A549 (cell line): ENCODE data around the gene PSMA2. TPM values are rescaled to one million over a fixed set of nuclear protein-coding genes. Genes with fewer than 3 reads are reported as not detected.
"Not testable (repeated sequence)": the region's sequence is repeated elsewhere in the genome, so short reads cannot be mapped to it uniquely, and the experiment has no call there.

ENCODE experiments used
- ATAC-seq, 2 experiments: fragments of 200-7000 bp in 1 of 2; fragments of >200 bp in 1 of 2; cut with Nextera tagmentation in 1 of 2; cut with Tn5 transposase in 1 of 2; 3 replicates each; pipeline versions ENCODE4 v1.8.0 to v1.9.1; 2018 to 2020; ENCODE audit warnings: mild to moderate bottlenecking in 1 of 2, moderate library complexity in 1 of 2
- CTCF ChIA-PET: fragments of 300-600 bp; sonication (Branson Sonifier 250); formaldehyde crosslinking; extraction: SDS; loops from one replicate; lab custom pipeline; 2021; ENCODE audit warnings: antibody characterized with exemption, inconsistent platforms; lab: Yijun Ruan, JAX
- POLR2A ChIA-PET: fragments of 350-600 bp; formaldehyde crosslinking; extraction: SDS; loops from one replicate; lab custom pipeline; 2021; ENCODE audit warnings: antibody characterized with exemption, inconsistent platforms; lab: Yijun Ruan, JAX
- DNase-seq, 2 experiments: peaks; one replicate each; pipeline versions ENCODE4 v3.0.0 to v3.0.0-alpha.2; 2011 to 2016; ENCODE audit warnings: low read depth in 1 of 2, low spot score in 1 of 2
- FAIRE-seq: peaks from 2 replicates; lab custom pipeline; 2011; peaks lifted over from hg19 to GRCh38; lab: Jason Lieb, UNC
- H3K27ac ChIP-seq, 2 experiments: fragments of >200 bp; sonication (Bioruptor Twin); formaldehyde crosslinking; 3 replicates each; pipeline ENCODE4 v1.5.1; 2016 to 2017
- H3K4me1 ChIP-seq: fragments of >200 bp; sonication (Bioruptor Twin); formaldehyde crosslinking; 3 replicates; pipeline ENCODE4 v1.6.1; 2016
- H3K4me2 ChIP-seq: fragments of >200 bp; sonication (Bioruptor Twin); formaldehyde crosslinking; 3 replicates; pipeline ENCODE4 v1.6.1; 2016
- H3K4me3 ChIP-seq: fragments of >200 bp; sonication (Bioruptor Twin); formaldehyde crosslinking; 3 replicates; pipeline ENCODE4 v1.5.1; 2016
- H3K9me3 ChIP-seq: fragments of >200 bp; sonication (Bioruptor Twin); formaldehyde crosslinking; 3 replicates; pipeline ENCODE4 v1.6.1; 2016
- ATOH8 ChIP-seq: fragments of 250-450 bp; sonication (Bioruptor Pico); IDR thresholded peaks from 2 replicates; pipeline ENCODE4 v1.5.0; 2020; ENCODE audit warnings: low read depth, mild to moderate bottlenecking, moderate library complexity
- CEBPB ChIP-seq, 2 experiments: fragments of >200 bp in 1 of 2; sonication (Bioruptor Twin) in 1 of 2; formaldehyde crosslinking in 1 of 2; IDR thresholded peaks; 2 replicates each; pipeline ENCODE4 v1.6.1; 2012 to 2016
- CTCF ChIP-seq: fragments of >200 bp; sonication (Bioruptor Twin); formaldehyde crosslinking; IDR thresholded peaks from 3 replicates; pipeline ENCODE4 v1.5.1; 2016
- EHF ChIP-seq: fragments of 250-450 bp; sonication (Bioruptor Pico); IDR thresholded peaks from 2 replicates; pipeline ENCODE4 v1.5.0; 2020; ENCODE audit warnings: mild to moderate bottlenecking
- EHMT2 ChIP-seq: fragments of 200-600 bp; sonication (generic); IDR thresholded peaks from 2 replicates; pipeline ENCODE4 v1.6.1; 2016; ENCODE audit warnings: antibody characterized with exemption, low read depth, mild to moderate bottlenecking, moderate library complexity
- FOSL2 ChIP-seq, 2 experiments: fragments of 450-650 bp in 1 of 2; fragments of >200 bp in 1 of 2; sonication (Bioruptor Twin) in 1 of 2; formaldehyde crosslinking; IDR thresholded peaks; 2 replicates each; pipeline versions ENCODE4 v1.5.0 to v1.6.1; 2016 to 2020; ENCODE audit warnings: mild to moderate bottlenecking in 1 of 2, moderate library complexity in 1 of 2
- HMGXB4 ChIP-seq: fragments of 250-450 bp; sonication (Bioruptor Pico); IDR thresholded peaks from 2 replicates; pipeline ENCODE4 v1.5.0; 2021; ENCODE audit warnings: mild to moderate bottlenecking, moderate library complexity, borderline replicate concordance
- JUNB ChIP-seq: fragments of >200 bp; sonication (Bioruptor Twin); formaldehyde crosslinking; IDR thresholded peaks from 2 replicates; pipeline ENCODE4 v1.6.1; 2016
- NPAS2 ChIP-seq: fragments of 250-450 bp; sonication (Bioruptor Pico); IDR thresholded peaks from 2 replicates; pipeline ENCODE4 v1.8.0; 2022; ENCODE audit warnings: mild to moderate bottlenecking, moderate library complexity, borderline replicate concordance
- PHF8 ChIP-seq: fragments of 200-600 bp; sonication (generic); IDR thresholded peaks from 2 replicates; pipeline ENCODE4 v1.6.1; 2016; ENCODE audit warnings: low read depth, mild to moderate bottlenecking, antibody characterized with exemption, moderate library complexity, borderline replicate concordance
- RAD21 ChIP-seq, 2 experiments: fragments of >200 bp in 1 of 2; sonication (Bioruptor Twin) in 1 of 2; formaldehyde crosslinking in 1 of 2; IDR thresholded peaks in 1 of 2; conservative IDR thresholded peaks in 1 of 2; 2 replicates in 1 of 2; 3 replicates in 1 of 2; pipeline ENCODE4 v1.6.1; 2012 to 2018; ENCODE audit warnings: inconsistent platforms in 1 of 2
- RCOR1 ChIP-seq: fragments of 150-350 bp; IDR thresholded peaks from 2 replicates; pipeline ENCODE4 v1.6.1; 2014; ENCODE audit warnings: antibody characterized with exemption, low read length, low read depth
- RNF2 ChIP-seq: fragments of 200-600 bp; sonication (generic); IDR thresholded peaks from 2 replicates; pipeline ENCODE4 v1.6.1; 2016; ENCODE audit warnings: low read depth, mild to moderate bottlenecking, antibody characterized with exemption, moderate library complexity, borderline replicate concordance
- SMC3 ChIP-seq: fragments of >200 bp; sonication (Bioruptor Twin); formaldehyde crosslinking; IDR thresholded peaks from 3 replicates; pipeline ENCODE4 v1.6.1; 2018; ENCODE audit warnings: inconsistent platforms
- TFCP2L1 ChIP-seq: fragments of 250-450 bp; sonication (Bioruptor Pico); IDR thresholded peaks from 2 replicates; pipeline ENCODE4 v1.5.0; 2021; ENCODE audit warnings: mild to moderate bottlenecking
- ZSCAN20 ChIP-seq: fragments of 250-450 bp; sonication (Bioruptor Pico); IDR thresholded peaks from 2 replicates; pipeline ENCODE4 v1.8.0; 2022; ENCODE audit warnings: mild to moderate bottlenecking, moderate library complexity
- WGBS: methylation state at CpG from one replicate; pipeline ENCODE4 v1.1.6; 2017; ENCODE audit errors: missing lambda C conversion rate; 5-methylcytosine and 5-hydroxymethylcytosine counted together
- polyA plus RNA-seq, 4 experiments: library from polyadenylated mRNA; depleted of rRNA in 3 of 4; stranded (reverse); fragments of >200 nt; fragmentation: RNase III in 1 of 4; extraction: RNeasy Plus Mini Kit Qiagen cat#74134 plus additional on column Dnase treatment in 1 of 4; gene quantifications; 2 replicates in 3 of 4; 3 replicates in 1 of 4; pipeline ENCODE4 v1.2.3, GENCODE V29; 2011 to 2017

Gene PSMA2
- polyA plus RNA-seq, 2 of the 4 experiments (the other 2 are of a cell fraction), result 188 to 324 TPM

GRCh38 chr7:42886129-42886528 lies 45.8 kb downstream of the PSMA2 start:
- Histone ChIP-seq H3K4me3 (no peak overlapping the region), H3K9me3 (no peaks in the 10 kb centered on the region), H3K4me1 (peaks cover 17% of the 10 kb centered on the region; the same call in 2 of the 3 replicates), H3K4me2 (no peak overlapping the region), H3K27ac (no peak overlapping the region)
- ChIA-PET CTCF (interaction anchor here (1.3 to 1.7 kb wide), 4 partner anchors 10 to 945 kb away, joined by 3 to 10 read pairs (median 5); no protein-coding TSS in a partner anchor), POLR2A (interaction anchor here (0.6 kb wide), 1 partner anchor 545 kb away, joined by 3 read pairs; no protein-coding TSS in a partner anchor)
- WGBS, result 53% methylated on average over 2 of the region's 2 CpGs
- ATAC-seq, result no peak
- peak; percentile 32 for FAIRE-seq
- TF ChIP-seq PHF8 (no peak), RAD21 (conservative IDR thresholded peaks at IDR 0.05 in 1 of 2, IDR thresholded peaks at IDR 0.05 in 1 of 2) (peak; percentile 35 to 44; a peak in 4 of 5 replicates), CTCF (peak; percentile 46), ZSCAN20 (CRISPR knock-in tag) (no peak), TFCP2L1 (CRISPR knock-in tag) (no peak), NPAS2 (CRISPR knock-in tag) (no peak), RCOR1 (no peak), SMC3 (peak; percentile 32; the same call in 2 of the 3 replicates)
- peak in 1 of 2 experiments; percentile 20 for DNase-seq

GRCh38 chr7:42885183-42885582 lies 46.8 kb downstream of the PSMA2 start:
- DNase-seq, POLR2A ChIA-PET, H3K4me2 ChIP-seq, H3K27ac ChIP-seq, ATAC-seq, H3K9me3 ChIP-seq, FAIRE-seq, H3K4me3 ChIP-seq: not testable (repeated sequence)
- CTCF ChIA-PET, result interaction anchor here (1.2 kb wide), 1 partner anchor 944 kb away, joined by 5 read pairs; no protein-coding TSS in a partner anchor
- WGBS, result 83% methylated on average over 8 of the region's 8 CpGs
- H3K4me1 ChIP-seq, result peaks cover 17% of the 10 kb centered on the region; the same call in 2 of the 3 replicates

GRCh38 chr7:42883950-42884349 lies 48.0 kb downstream of the PSMA2 start:
- POLR2A ChIA-PET, result no interaction called here
- Histone ChIP-seq H3K4me2 (no peak overlapping the region), H3K27ac (peak overlapping the region in 1 of 2 experiments; percentile 58; a peak in 2 of 6 replicates), H3K9me3 (no peaks in the 10 kb centered on the region), H3K4me1 (peaks cover 11% of the 10 kb centered on the region; the same call in 2 of the 3 replicates), H3K4me3 (no peak overlapping the region)
- no peak for ATAC-seq
- DNase-seq, result peak in 1 of 2 experiments; percentile 8
- WGBS, result no CpG with 5 or more reads among the region's 6 CpGs
- TF ChIP-seq CTCF, result no peak
- CTCF ChIA-PET, result no interaction called here
- FAIRE-seq, result no peak

- ChIA-PET CTCF (interaction anchor here (1.1 to 8.4 kb wide), 2 partner anchors 203 to 938 kb away, joined by 4 to 99 read pairs; no protein-coding TSS in a partner anchor), POLR2A (no interaction called here)
These were observed 51.6 kb downstream of the PSMA2 start for GRCh38 chr7:42880392-42880791.

More at GRCh38 chr7:42880392-42880791, 51.6 kb downstream of the PSMA2 start:
- Histone ChIP-seq H3K4me3 (no peak overlapping the region), H3K9me3 (no peaks in the 10 kb centered on the region), H3K4me2 (no peak overlapping the region), H3K27ac (no peak overlapping the region), H3K4me1 (peaks cover 4% of the 10 kb centered on the region; the same call in 1 of the 3 replicates)
- DNase-seq (no peak), ATAC-seq (no peak), FAIRE-seq (no peak)
- TF ChIP-seq RAD21 (conservative IDR thresholded peaks at IDR 0.05 in 1 of 2, IDR thresholded peaks at IDR 0.05 in 1 of 2) (no peak), CTCF (no peak), EHMT2 (no peak), RNF2 (no peak), FOSL2 (IDR thresholded peaks at IDR 0.05) (no peak), FOSL2 (CRISPR knock-in tag; IDR thresholded peaks at IDR 0.05) (no peak), EHF (CRISPR knock-in tag) (no peak), JUNB (no peak), TFCP2L1 (CRISPR knock-in tag) (no peak), HMGXB4 (CRISPR knock-in tag) (no peak), CEBPB (IDR thresholded peaks at IDR 0.05) (no peak), ATOH8 (CRISPR knock-in tag) (no peak)
- 55% methylated on average over 2 of the region's 2 CpGs for WGBS
